Measurements from ENCODE around the gene MIEN1.

DNA sequence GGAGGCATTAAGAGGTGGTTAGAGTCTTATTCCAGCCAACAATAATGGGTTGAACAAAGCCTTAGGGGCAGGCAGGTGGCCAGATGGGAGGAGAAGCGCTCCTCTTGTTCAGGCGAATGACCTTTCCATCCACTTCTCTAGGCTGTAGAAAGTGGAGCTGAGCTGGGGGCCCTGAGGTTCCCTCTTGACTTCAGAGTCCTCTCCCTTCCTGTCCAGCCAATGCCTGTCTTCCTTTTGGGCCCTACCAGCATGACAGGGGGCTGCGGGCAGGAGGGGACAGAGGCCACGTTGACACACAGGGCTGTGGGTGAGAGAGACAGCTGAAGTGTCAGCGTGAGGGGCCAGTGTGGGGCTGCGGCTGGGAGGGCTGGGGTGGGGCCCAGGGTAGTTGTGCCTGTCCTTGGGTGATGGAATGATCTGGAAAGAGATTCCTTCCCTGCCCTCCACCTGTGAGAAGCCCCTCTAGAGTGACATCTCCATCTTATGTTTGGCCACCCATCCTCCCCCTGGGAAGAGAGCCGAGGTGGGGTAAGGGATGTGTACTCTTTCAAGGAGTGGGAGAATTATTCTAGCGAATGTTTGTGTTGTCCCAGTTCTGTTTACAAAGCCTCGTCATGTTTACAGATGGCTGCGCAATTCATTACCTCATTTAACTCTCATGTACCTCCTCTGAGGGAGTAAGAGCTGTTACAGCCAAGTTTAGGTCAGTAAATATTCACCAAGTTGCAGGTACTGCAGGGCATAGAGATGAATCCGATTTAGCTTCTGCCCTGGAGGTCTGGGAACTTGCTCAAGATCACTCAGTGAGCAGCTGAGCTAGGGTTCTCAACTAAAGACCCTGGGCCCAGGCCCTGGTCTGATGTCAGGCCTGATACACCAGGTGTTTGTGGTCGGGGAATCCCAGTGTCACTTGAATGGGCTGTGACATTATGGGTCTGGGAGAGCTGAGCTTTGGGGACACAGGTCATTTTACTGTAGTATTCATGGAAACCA lies 27.1 kb downstream of the MIEN1 start:
- TF ChIP-seq, protein P1, sequence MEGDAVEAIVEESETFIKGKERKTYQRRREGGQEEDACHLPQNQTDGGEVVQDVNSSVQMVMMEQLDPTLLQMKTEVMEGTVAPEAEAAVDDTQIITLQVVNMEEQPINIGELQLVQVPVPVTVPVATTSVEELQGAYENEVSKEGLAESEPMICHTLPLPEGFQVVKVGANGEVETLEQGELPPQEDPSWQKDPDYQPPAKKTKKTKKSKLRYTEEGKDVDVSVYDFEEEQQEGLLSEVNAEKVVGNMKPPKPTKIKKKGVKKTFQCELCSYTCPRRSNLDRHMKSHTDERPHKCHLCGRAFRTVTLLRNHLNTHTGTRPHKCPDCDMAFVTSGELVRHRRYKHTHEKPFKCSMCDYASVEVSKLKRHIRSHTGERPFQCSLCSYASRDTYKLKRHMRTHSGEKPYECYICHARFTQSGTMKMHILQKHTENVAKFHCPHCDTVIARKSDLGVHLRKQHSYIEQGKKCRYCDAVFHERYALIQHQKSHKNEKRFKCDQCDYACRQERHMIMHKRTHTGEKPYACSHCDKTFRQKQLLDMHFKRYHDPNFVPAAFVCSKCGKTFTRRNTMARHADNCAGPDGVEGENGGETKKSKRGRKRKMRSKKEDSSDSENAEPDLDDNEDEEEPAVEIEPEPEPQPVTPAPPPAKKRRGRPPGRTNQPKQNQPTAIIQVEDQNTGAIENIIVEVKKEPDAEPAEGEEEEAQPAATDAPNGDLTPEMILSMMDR (IDR thresholded peaks at IDR 0.05; ENCODE audit: insufficient read depth, low read depth, low read length) = no peak
- no peak for TF ChIP-seq EZH2 (IDR thresholded peaks at IDR 0.05; ENCODE audit: insufficient read depth, low read length)
